A673 (cell line): ENCODE measurements around the gene PCDHGA6. TPM values are rescaled to one million over a fixed set of nuclear protein-coding genes. Genes with fewer than 3 reads are reported as not detected.

ENCODE experiments used
- BruUV-seq: library from RNA; stranded (reverse); fragments of 400-500 nt; replicated peaks from 2 replicates; lab custom pipeline; 2021; lab: Mats Ljungman, UMichigan
- CTCF ChIA-PET: fragments of 300-600 bp; sonication (Branson Sonifier 250); formaldehyde crosslinking; loops from one replicate; lab custom pipeline; 2022; ENCODE audit warnings: antibody characterized with exemption; lab: Charles Lee
- POLR2A ChIA-PET: fragments of 300-600 bp; sonication (Branson Sonifier 250); formaldehyde crosslinking; loops from one replicate; lab custom pipeline; 2022; ENCODE audit warnings: antibody characterized with exemption; ENCODE audit not compliant: low non-redundant PET; lab: Charles Lee
- DNase-seq: peaks from one replicate; pipeline ENCODE4 v3.0.0-alpha.2; 2015; ENCODE audit warnings: low spot score
- H3K27ac ChIP-seq: fragments of 200-600 bp; sonication (generic); 2 replicates; pipeline ENCODE4 v1.5.1; 2016; ENCODE audit warnings: mixed run types, low read depth, mild to moderate bottlenecking, mixed read lengths, antibody characterized with exemption, low read length; ENCODE audit not compliant: poor library complexity, severe bottlenecking
- H3K27me3 ChIP-seq: fragments of 200-600 bp; sonication (generic); replicated peaks from 2 replicates; pipeline ENCODE4 v1.6.1; 2017; ENCODE audit warnings: mixed run types, low read depth, mild to moderate bottlenecking, mixed read lengths, antibody characterized with exemption, low read length; ENCODE audit not compliant: insufficient read depth, poor library complexity
- H3K36me3 ChIP-seq: fragments of 200-600 bp; sonication (generic); 2 replicates; pipeline ENCODE4 v1.6.1; 2016; ENCODE audit warnings: mixed run types, mild to moderate bottlenecking, mixed read lengths, antibody characterized with exemption, low read length; ENCODE audit not compliant: insufficient read depth, poor library complexity, severe bottlenecking
- H3K4me1 ChIP-seq: fragments of 200-600 bp; sonication (generic); 2 replicates; pipeline ENCODE4 v1.6.1; 2017; ENCODE audit warnings: mixed run types, mild to moderate bottlenecking, mixed read lengths, antibody characterized with exemption, low read length; ENCODE audit not compliant: insufficient read depth, poor library complexity, severe bottlenecking
- H3K4me3 ChIP-seq: fragments of 200-600 bp; sonication (generic); 2 replicates; pipeline ENCODE4 v1.5.1; 2016; ENCODE audit warnings: low read depth, mixed run types, mild to moderate bottlenecking, mixed read lengths, low read length; ENCODE audit not compliant: poor library complexity, severe bottlenecking
- H3K9me3 ChIP-seq: fragments of 200-600 bp; sonication (generic); 2 replicates; pipeline ENCODE4 v1.6.1; 2016; ENCODE audit warnings: mixed run types, low read depth, mild to moderate bottlenecking, mixed read lengths, antibody characterized with exemption, low read length; ENCODE audit not compliant: poor library complexity, severe bottlenecking
- CTCF ChIP-seq: fragments of 300-800, 200-600 bp; sonication (generic); conservative IDR thresholded peaks from 2 replicates; pipeline ENCODE4 v1.5.1; 2017; ENCODE audit warnings: low read depth, mild to moderate bottlenecking, antibody characterized with exemption, low read length, moderate library complexity, mixed read lengths
- EZH2 ChIP-seq: fragments of 200-600 bp; sonication (generic); IDR thresholded peaks from 2 replicates; pipeline ENCODE4 v1.6.1; 2017; ENCODE audit warnings: borderline replicate concordance, low read depth, mild to moderate bottlenecking, mixed read lengths, antibody characterized with exemption, low read length; ENCODE audit not compliant: poor library complexity, severe bottlenecking
- intact Hi-C: fragments of 100-400 bp; cut with micrococcal nuclease; formaldehyde crosslinking; loops from one replicate; pipeline ENCODE4 v1.10.0; 2022; ENCODE audit not compliant: unreplicated experiment
- total RNA-seq: library from RNA; stranded (reverse); gene quantifications from 2 replicates; pipeline ENCODE4 v1.2.3, GENCODE V29; 2021

Gene PCDHGA6
- total RNA-seq, 1 experiment from 2014 or later = 21.6 TPM

- Histone ChIP-seq H3K27me3 (no peaks in the 10 kb centered on the region), H3K9me3 (peaks cover 41% of the 10 kb centered on the region), H3K4me3 (no peak overlapping the region), H3K4me1 (no peaks in the 10 kb centered on the region), H3K36me3 (no peaks in the 10 kb centered on the region), H3K27ac (no peak overlapping the region)
- intact Hi-C loops = loop anchor here (5.0 kb wide), 1 partner anchor 211 kb away; no protein-coding TSS in a partner anchor
- no peak for DNase-seq
- no TSS peak for BruUV-seq
- no peak for TF ChIP-seq CTCF
- TF ChIP-seq EZH2 = no peak
- CTCF ChIA-PET = interaction anchor here (2.5 kb wide), 1 partner anchor 212 kb away, joined by 12 read pairs; no protein-coding TSS in a partner anchor
- POLR2A ChIA-PET = no interaction called here
These were observed 22.1 kb upstream of the PCDHGA6 start for GRCh38 chr5:141351591-141351990.

- Histone ChIP-seq H3K36me3 (no peaks in the 10 kb centered on the region), H3K27ac (no peak within 1 kb of the TSS), H3K27me3 (no peaks in the 10 kb centered on the region), H3K9me3 (peaks cover 45% of the 10 kb centered on the region), H3K4me3 (no peak within 1 kb of the TSS), H3K4me1 (no peaks in the 10 kb centered on the region)
- intact Hi-C loops = loop anchor here (5.0 kb wide), 1 partner anchor 207 kb away; no protein-coding TSS in a partner anchor
- ChIA-PET CTCF (no interaction called here), POLR2A (no interaction called here)
- no peak for DNase-seq
- BruUV-seq = no TSS peak
- TF ChIP-seq CTCF = peak; percentile 50
- no peak for TF ChIP-seq EZH2
These were observed 18.7 kb upstream of the PCDHGA6 start, which contains the start of gene PCDHGA4 for GRCh38 chr5:141354900-141355469. PCDHGA4 (plus strand) TSS chr5:141355021; CDS start chr5:141355108, 87 bp downstream.

GRCh38 chr5:141355641-141356040, 18.1 kb upstream of the PCDHGA6 start:
- intact Hi-C loops = no loop called here
- CTCF ChIA-PET = no interaction called here

More at GRCh38 chr5:141355641-141356040, 18.1 kb upstream of the PCDHGA6 start:
- Histone ChIP-seq H3K9me3 (peaks cover 46% of the 10 kb centered on the region), H3K36me3 (no peaks in the 10 kb centered on the region), H3K27ac (no peak overlapping the region), H3K27me3 (no peaks in the 10 kb centered on the region), H3K4me1 (no peaks in the 10 kb centered on the region), H3K4me3 (no peak overlapping the region)
- DNase-seq = no peak
- no TSS peak for BruUV-seq
- POLR2A ChIA-PET = no interaction called here
- TF ChIP-seq EZH2 (no peak), CTCF (no peak)
